ENCODE measurements around the gene FKBP6. TPM values are rescaled to one million over a fixed set of nuclear protein-coding genes. Genes with fewer than 3 reads are reported as not detected.

Gene FKBP6
- total and polyA plus RNA-seq, 9 of the 15 experiments (the other 6 are each of a cell fraction or from before 2014, with no cell fraction given), result not detected

- no peak overlapping the region for H3K4me2 ChIP-seq (ENCODE audit: insufficient read depth, low read length)
- no TSS peak for BruUV-seq (replicated peaks)
- WGBS (ENCODE audit: insufficient coverage, low coverage, missing lambda C conversion rate), result 7% methylated on average over 11 of the region's 11 CpGs
- in situ Hi-C loops (cut with MboI), result no loop called here
- peak in 3 of 4 experiments; percentile 4 to 5 (median 5) for DNase-seq (ENCODE audit: extremely low read depth in 1 of 4, low spot score in 3 of 4)
- no peak overlapping the region for H3K27ac ChIP-seq (ENCODE audit: extremely low read depth, low read depth, low read length)
- H3K9ac ChIP-seq (ENCODE audit: insufficient read depth in 1 of 2, low read depth in 2 of 2, low read length in 2 of 2), result no peak overlapping the region
- H2AFZ ChIP-seq (ENCODE audit: low read depth, low read length), result no peak overlapping the region
- H3K27me3 ChIP-seq (ENCODE audit: control insufficient read depth in 2 of 2, insufficient read depth in 2 of 2, low read length in 2 of 2), result peaks cover 38 to 60% of the 10 kb centered on the region in 2 experiments
- intact Hi-C loops (cut with micrococcal nuclease), result no loop called here
- ChIA-PET POLR2A (interaction anchor here (0.6 kb wide), 1 partner anchor 22 kb away, joined by 3 read pairs; no protein-coding TSS in a partner anchor), CTCF (ENCODE audit: low intra/inter-chr PET ratio) (no interaction called here)
- H3K4me3 ChIP-seq, result no peak overlapping the region
- FAIRE-seq, result no peak
- peaks cover 0 to 8% of the 10 kb centered on the region in 2 experiments; a peak in 1 of 5 replicates for H3K4me1 ChIP-seq (replicated peaks in 1 of 2; ENCODE audit: control insufficient read depth in 2 of 2, insufficient read depth in 2 of 2, low read length in 2 of 2)
- no peak for ATAC-seq
- H3K9me1 ChIP-seq (ENCODE audit: control insufficient read depth, insufficient read depth, low read length), result no peaks in the 10 kb centered on the region
- H3K79me2 ChIP-seq (ENCODE audit: control insufficient read depth, insufficient read depth, low read length), result no peaks in the 10 kb centered on the region
- H3K36me3 ChIP-seq (ENCODE audit: control insufficient read depth, insufficient read depth, low read length), result no peaks in the 10 kb centered on the region
- no peaks in the 10 kb centered on the region for H3K9me3 ChIP-seq (replicated peaks; ENCODE audit: control insufficient read depth, insufficient read depth, low read depth, low read length)
- H4K20me1 ChIP-seq (replicated peaks; ENCODE audit: control insufficient read depth, insufficient read depth, low read length), result no peaks in the 10 kb centered on the region; the same call in 1 of the 2 replicates
- no peak for TF ChIP-seq NCOA4 (IDR thresholded peaks at IDR 0.05; ENCODE audit: partially characterized antibody)
Measured at GRCh38 chr7:73369009-73369408, 41.0 kb downstream of the FKBP6 start.

- FAIRE-seq (no peak), ATAC-seq (no peak), DNase-seq (ENCODE audit: extremely low read depth in 1 of 4, low spot score in 3 of 4) (peak in 2 of 4 experiments; percentile 3 to 7)
- Histone ChIP-seq H3K4me3 (no peak overlapping the region), H3K27ac (ENCODE audit: extremely low read depth, low read depth, low read length) (no peak overlapping the region), H3K9me3 (replicated peaks; ENCODE audit: control insufficient read depth, insufficient read depth, low read depth, low read length) (no peaks in the 10 kb centered on the region), H3K36me3 (ENCODE audit: control insufficient read depth, insufficient read depth, low read length) (no peaks in the 10 kb centered on the region), H3K4me1 (replicated peaks in 1 of 2; ENCODE audit: control insufficient read depth in 2 of 2, insufficient read depth in 2 of 2, low read length in 2 of 2) (peaks cover 0 to 5% of the 10 kb centered on the region in 2 experiments; a peak in 1 of 5 replicates), H3K4me2 (ENCODE audit: insufficient read depth, low read length) (no peak overlapping the region), H4K20me1 (replicated peaks; ENCODE audit: control insufficient read depth, insufficient read depth, low read length) (no peaks in the 10 kb centered on the region; the same call in 1 of the 2 replicates), H3K9ac (ENCODE audit: insufficient read depth in 1 of 2, low read depth in 2 of 2, low read length in 2 of 2) (no peak overlapping the region), H3K9me1 (ENCODE audit: control insufficient read depth, insufficient read depth, low read length) (no peaks in the 10 kb centered on the region), H3K79me2 (ENCODE audit: control insufficient read depth, insufficient read depth, low read length) (no peaks in the 10 kb centered on the region), H2AFZ (ENCODE audit: low read depth, low read length) (no peak overlapping the region), H3K27me3 (ENCODE audit: control insufficient read depth in 2 of 2, insufficient read depth in 2 of 2, low read length in 2 of 2) (peaks cover 32 to 54% of the 10 kb centered on the region in 2 experiments)
- BruUV-seq (replicated peaks), result no TSS peak
- WGBS (ENCODE audit: insufficient coverage, low coverage, missing lambda C conversion rate), result 4% methylated on average over 6 of the region's 9 CpGs
- CTCF ChIA-PET (ENCODE audit: low intra/inter-chr PET ratio), result no interaction called here
- POLR2A ChIA-PET, result interaction anchor here (0.6 kb wide), 1 partner anchor 22 kb away, joined by 3 read pairs; no protein-coding TSS in a partner anchor
- in situ Hi-C loops (cut with MboI) (no loop called here), intact Hi-C loops (cut with micrococcal nuclease) (no loop called here)
- TF ChIP-seq NCOA4 (IDR thresholded peaks at IDR 0.05; ENCODE audit: partially characterized antibody), result no peak
- TF ChIP-seq BHLHE40 (IDR thresholded peaks at IDR 0.05; ENCODE audit: low read length), result no peak
- TF ChIP-seq MYBL2 (IDR thresholded peaks at IDR 0.05; ENCODE audit: low read depth), result no peak
- TF ChIP-seq MYBL2 (CRISPR knock-in tag; IDR thresholded peaks at IDR 0.05; ENCODE audit: borderline replicate concordance), result no peak
- no peak for TF ChIP-seq PHF20 (IDR thresholded peaks at IDR 0.05; ENCODE audit: partially characterized antibody)
- TF ChIP-seq KLF1 (tag; IDR thresholded peaks at IDR 0.05), result no peak
- no peak for TF ChIP-seq ZNF143 (CRISPR knock-in tag; IDR thresholded peaks at IDR 0.05)
- TF ChIP-seq ZNF175 (CRISPR knock-in tag; IDR thresholded peaks at IDR 0.05; ENCODE audit: low read depth), result no peak
- TF ChIP-seq ZNF41 (CRISPR knock-in tag; conservative IDR thresholded peaks at IDR 0.05), result no peak
- no peak for TF ChIP-seq ZNF644 (tag; IDR thresholded peaks at IDR 0.05; ENCODE audit: low read depth)
- no peak for TF ChIP-seq ETV5 (CRISPR knock-in tag; IDR thresholded peaks at IDR 0.05; ENCODE audit: low read depth)
- no peak for TF ChIP-seq ZNF592 (IDR thresholded peaks at IDR 0.05)
- TF ChIP-seq BMI1 (IDR thresholded peaks at IDR 0.05; ENCODE audit: low read length), result no peak
Measured at GRCh38 chr7:73369622-73370021, 41.7 kb downstream of the FKBP6 start.
